Measurements from ENCODE around the gene UGT2A3.

DNA sequence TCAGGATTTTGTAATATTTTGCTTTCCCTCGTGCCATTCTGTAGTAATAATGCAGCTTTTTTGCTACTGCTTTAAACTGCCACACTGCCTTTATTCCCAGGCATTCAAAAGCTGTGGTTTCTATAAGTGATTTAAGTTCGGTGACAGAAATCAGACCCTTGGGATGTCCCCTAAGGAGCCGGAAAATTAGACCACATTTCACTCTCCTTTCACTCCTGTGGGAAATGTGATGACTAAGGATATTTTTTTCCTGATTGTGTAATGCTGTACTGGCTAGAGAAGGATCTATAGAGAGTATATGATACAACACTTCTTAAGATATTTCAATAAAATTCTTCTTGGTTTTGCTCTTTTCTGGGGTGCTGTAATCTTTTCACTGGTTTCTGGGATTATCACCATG lies 24.4 kb downstream of the UGT2A3 start:
- no peak for TF ChIP-seq CTCF (IDR thresholded peaks at IDR 0.05 in 4 of 5, conservative IDR thresholded peaks at IDR 0.05 in 1 of 5)
- no peak for TF ChIP-seq POLR2A (IDR thresholded peaks at IDR 0.05)

All from gastrocnemius medialis (tissue), 4 donors.